RPMI7951 (cell line): ENCODE results near the gene RNU1-3. TPM values are rescaled to one million over a fixed set of nuclear protein-coding genes. Genes with fewer than 3 reads are reported as not detected.
A peak's percentile ranks its signal among the peaks of the same experiment; 100 is the strongest.
"Not testable (repeated sequence)": the region's sequence is repeated elsewhere in the genome, so short reads cannot be mapped to it uniquely, and the experiment has no call there.

ENCODE experiments used
- DNase-seq: peaks from one replicate; pipeline ENCODE4 v3.0.0-alpha.2; 2012; ENCODE audit warnings: low read depth
- total RNA-seq: library from RNA; depleted of rRNA; stranded (reverse); fragments of >200 nt; shearing (Covaris generic); gene quantifications from 2 replicates; pipeline ENCODE4 v1.2.3, GENCODE V29; 2014

RNU1-3 gene
- total RNA-seq, 1 experiment from 2014 or later = under 0.01 TPM

GRCh38 chr1:16639091-16640031, 27.4 kb downstream of the RNU1-3 start:
- not testable (repeated sequence) for DNase-seq

DNA sequence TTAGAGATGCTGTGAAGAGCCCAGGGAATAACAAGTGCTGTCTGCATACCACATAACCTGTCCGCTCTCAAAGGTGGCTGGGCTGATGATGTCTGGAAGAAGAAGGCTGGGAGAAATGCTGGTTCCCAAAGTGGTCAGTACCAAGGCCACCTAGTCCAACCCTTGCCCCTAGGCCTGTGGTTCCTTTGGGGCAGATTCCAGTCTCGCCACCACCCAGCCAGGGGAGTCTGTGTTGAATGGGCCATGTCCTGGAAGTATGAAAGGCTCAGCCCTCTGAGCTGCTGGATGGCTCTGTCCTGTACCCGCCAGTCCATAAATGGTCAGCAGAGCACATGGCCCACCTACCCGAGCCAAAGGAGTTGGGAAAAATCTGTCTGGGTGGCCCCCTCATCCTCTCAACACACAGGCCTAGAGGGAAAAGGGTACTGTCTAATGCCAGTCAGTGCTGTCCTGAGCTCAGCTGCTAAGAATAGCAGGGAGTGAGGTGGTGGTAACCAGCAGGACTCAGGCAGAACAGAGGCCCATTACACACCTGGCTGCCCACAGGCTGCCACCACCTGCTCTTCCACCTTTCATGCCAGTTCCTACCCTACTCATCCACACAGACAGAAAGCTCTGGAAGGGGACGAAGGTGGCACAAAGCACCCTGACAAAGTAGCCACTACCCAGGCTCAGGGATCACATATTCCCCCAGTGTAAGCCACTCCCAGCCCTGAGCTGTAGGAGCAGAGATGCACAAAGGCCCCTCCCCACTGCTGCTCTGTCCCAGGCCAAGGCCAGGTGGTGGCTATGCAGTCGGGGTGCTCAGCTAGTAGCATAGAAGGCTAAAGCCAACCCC, 28.6 kb downstream of the RNU1-3 start:
- DNase-seq = not testable (repeated sequence)

- not testable (repeated sequence) for DNase-seq
Measured at GRCh38 chr1:16636551-16637195, 30.1 kb downstream of the RNU1-3 start.

GRCh38 chr1:16635959-16636358, 30.8 kb downstream of the RNU1-3 start:
- not testable (repeated sequence) for DNase-seq

GRCh38 chr1:16633540-16634282, 33.0 kb downstream of the RNU1-3 start:
- not testable (repeated sequence) for DNase-seq

GRCh38 chr1:16632044-16632850, 34.5 kb downstream of the RNU1-3 start:
- not testable (repeated sequence) for DNase-seq

DNA sequence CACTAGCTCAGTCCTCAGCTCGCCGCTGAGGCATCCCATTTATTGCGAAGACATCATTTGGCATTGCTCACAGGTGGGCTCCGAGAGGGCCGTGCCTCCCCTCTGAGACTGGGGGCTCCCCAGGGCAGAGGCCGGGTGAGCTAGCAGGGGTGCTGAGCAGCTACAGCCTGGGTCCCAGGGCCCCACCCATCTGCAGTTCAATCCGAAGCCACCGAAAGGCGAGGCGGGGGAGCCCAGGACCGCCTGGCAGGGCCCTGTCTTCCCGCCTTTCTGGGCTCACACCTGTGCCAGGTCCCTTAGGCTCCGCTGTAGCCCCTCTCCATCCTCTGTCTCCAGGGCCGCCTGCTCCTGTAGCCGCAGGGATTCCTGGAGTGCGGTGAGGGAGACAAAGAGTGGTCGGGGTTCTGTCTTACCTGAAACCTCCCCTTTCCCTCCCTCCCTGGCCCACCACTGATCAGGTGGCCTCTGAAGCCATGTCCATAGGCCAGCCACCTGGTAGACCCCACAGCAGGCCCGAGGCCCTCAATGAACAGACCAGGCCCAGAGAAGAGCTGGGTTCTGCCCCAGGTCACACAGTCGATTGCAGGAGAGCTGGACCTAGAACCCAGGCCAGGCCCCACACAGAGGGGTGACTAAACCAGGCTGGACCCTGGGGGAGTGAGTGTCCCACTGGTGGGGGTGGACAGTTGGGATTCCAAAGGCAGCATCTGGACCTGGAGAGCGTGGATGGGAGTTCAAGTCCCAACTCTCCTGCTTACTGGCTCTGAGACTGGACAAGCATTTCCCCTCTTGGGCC, 35.3 kb downstream of the RNU1-3 start:
- DNase-seq = no peak

- no peak for DNase-seq
Measured at GRCh38 chr1:16630661-16631247, 36.0 kb downstream of the RNU1-3 start.

- DNase-seq = not testable (repeated sequence)
Measured at GRCh38 chr1:16629916-16630530, 36.7 kb downstream of the RNU1-3 start.

DNA sequence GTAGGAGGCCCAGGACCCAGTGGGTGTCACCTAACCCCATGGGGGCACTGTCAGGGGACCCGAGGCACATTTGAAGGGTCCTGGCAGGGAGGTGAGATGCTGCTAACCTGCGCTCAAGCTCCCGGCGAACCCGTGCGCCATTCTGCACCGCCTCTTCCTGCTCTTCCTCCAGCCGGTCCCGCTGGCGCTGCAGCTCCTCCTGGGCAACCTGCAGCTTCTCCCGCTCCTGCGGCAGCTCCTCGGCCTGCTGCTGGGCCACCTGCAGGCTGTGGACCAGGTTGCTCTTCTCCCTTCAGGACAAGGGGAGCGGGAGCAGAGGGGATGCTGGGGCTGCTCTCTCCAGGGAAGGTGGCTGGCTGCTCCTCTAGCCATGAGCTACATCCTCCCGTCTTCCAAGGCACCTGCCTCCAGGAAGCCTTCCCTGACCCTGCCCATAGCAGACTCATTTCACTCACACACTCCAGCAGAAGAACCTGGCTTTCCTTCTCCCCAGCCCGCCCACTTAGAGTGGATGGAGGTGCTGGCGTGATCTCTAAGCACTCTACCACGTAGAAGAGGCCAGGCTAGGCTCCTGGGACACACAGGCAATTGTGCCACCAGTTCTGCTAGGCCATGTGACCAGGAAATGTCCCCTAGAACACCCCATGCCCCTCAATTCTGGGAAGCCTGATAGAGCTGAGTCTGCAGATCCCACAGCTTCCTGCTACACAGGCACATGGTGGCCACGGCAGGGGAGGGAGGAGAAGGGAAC, 38.2 kb downstream of the RNU1-3 start:
- no peak for DNase-seq

GRCh38 chr1:16626409-16626983, 40.3 kb downstream of the RNU1-3 start:
- DNase-seq = not testable (repeated sequence)

DNA sequence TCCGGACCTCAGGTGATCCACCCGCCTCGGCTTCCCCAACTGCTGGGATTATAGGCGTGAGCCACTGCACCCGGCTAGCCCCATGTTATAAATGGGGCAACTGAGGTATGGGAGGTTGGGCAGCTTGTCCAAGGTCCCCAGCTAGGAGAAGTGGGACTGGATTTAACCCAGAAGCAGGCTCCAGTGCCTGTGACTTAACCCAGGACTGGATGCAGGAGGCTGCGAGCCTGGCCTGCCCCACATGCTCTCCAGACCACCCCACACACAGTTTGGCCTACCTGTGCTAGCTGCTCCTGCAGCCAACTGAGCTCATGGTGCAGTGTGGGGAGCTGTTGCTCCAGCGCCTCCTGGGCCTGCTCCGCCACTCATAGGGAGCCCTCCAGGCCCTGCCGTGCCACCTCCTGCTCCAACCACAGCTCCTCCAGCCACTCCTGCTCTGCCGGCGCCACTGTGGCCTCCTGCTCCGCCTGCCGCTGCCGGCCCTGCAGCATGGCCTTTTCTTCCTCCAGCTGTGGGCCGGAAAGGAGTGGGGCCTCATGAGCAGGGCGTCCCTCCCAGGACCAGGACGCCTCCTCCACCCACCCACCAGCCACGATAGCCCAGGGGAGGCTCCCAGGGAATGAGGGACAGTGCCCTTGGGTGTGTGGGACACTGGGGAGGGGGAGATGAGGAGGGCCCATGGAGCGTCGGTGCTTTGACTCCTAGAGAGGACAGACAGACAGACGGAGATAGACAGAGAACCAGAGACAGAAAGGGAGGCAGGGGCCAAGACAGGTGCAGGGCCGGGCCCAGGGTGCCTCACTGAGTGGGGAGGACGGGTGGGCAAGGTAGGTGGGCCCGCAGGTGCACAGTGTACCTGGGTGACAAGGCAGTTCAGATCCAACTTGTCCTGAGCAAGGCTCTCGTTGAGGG, 41.0 kb downstream of the RNU1-3 start:
- no peak for DNase-seq

- DNase-seq = not testable (repeated sequence)
Measured at GRCh38 chr1:16623812-16624719, 42.7 kb downstream of the RNU1-3 start.

- peak; percentile 89 for DNase-seq
Measured at GRCh38 chr1:16623337-16623736, 43.4 kb downstream of the RNU1-3 start.

GRCh38 chr1:16621681-16622315, 45.0 kb downstream of the RNU1-3 start:
- not testable (repeated sequence) for DNase-seq
